NCI-H1694 treated with DMSO at 0.1 percent for 48 hours (cell line): ENCODE measurements around the gene TMEM132D.

ENCODE experiments used
- DNase-seq: peaks from one replicate; lab custom pipeline; 2025; lab: John Stamatoyannopoulos, UW

Gene TMEM132D

GRCh38 chr12:129873111-129873832 is 30.6 kb downstream of the TMEM132D start:
- no peak for DNase-seq

GRCh38 chr12:129871991-129872972 is 31.5 kb downstream of the TMEM132D start:
- DNase-seq = no peak

- no peak for DNase-seq
Observed at GRCh38 chr12:129870796-129871195, 33.0 kb downstream of the TMEM132D start.

- DNase-seq = no peak
Observed at GRCh38 chr12:129870136-129870535, 33.7 kb downstream of the TMEM132D start.

- DNase-seq = no peak
Observed at GRCh38 chr12:129868575-129868974, 35.2 kb downstream of the TMEM132D start.

- DNase-seq = no peak
Observed at GRCh38 chr12:129863938-129864337, 39.9 kb downstream of the TMEM132D start.

- DNase-seq = no peak
Observed at GRCh38 chr12:129862561-129863175, 41.2 kb downstream of the TMEM132D start.

- no peak for DNase-seq
Observed at GRCh38 chr12:129861951-129862350, 41.9 kb downstream of the TMEM132D start.

- no peak for DNase-seq
Observed at GRCh38 chr12:129854591-129854990, 49.2 kb downstream of the TMEM132D start.

- no peak for DNase-seq
Observed at GRCh38 chr12:129851296-129851695, 52.5 kb downstream of the TMEM132D start.

- no peak for DNase-seq
Observed at GRCh38 chr12:129848876-129849275, 54.9 kb downstream of the TMEM132D start.

- DNase-seq = no peak
Observed at GRCh38 chr12:129847063-129847462, 56.8 kb downstream of the TMEM132D start.

- DNase-seq = no peak
Observed at GRCh38 chr12:129844662-129845220, 59.1 kb downstream of the TMEM132D start.

GRCh38 chr12:129841251-129841650 is 62.6 kb downstream of the TMEM132D start:
- no peak for DNase-seq

GRCh38 chr12:129840145-129840884 is 63.5 kb downstream of the TMEM132D start:
- no peak for DNase-seq

GRCh38 chr12:129839679-129840078 is 64.1 kb downstream of the TMEM132D start:
- no peak for DNase-seq

- DNase-seq = no peak
Observed at GRCh38 chr12:129831294-129831693, 72.5 kb downstream of the TMEM132D start.

GRCh38 chr12:129830796-129831195 is 73.0 kb downstream of the TMEM132D start:
- DNase-seq = no peak

GRCh38 chr12:129827866-129828384 is 75.9 kb downstream of the TMEM132D start:
- no peak for DNase-seq

GRCh38 chr12:129827102-129827865 is 76.5 kb downstream of the TMEM132D start:
- DNase-seq = no peak
